Heart right ventricle (tissue), 16 donors: ENCODE results near the gene TCERG1L. TPM values are rescaled to one million over a fixed set of nuclear protein-coding genes. Genes with fewer than 3 reads are reported as not detected.

Source experiments
- ATAC-seq, 8 donors: fragments of 200-7000 bp; cut with Tn5 transposase; one replicate each; pipeline ENCODE4 v1.9.1; 2020; ENCODE audit warnings: mild to moderate bottlenecking in 8 of 8, moderate library complexity in 8 of 8, moderate number of reproducible peaks in 1 of 8
- DNase-seq, 2 donors: peaks; one replicate each; pipeline ENCODE4 v3.0.0-alpha.2; 2020
- H3K27ac ChIP-seq, 10 donors: fragments of 200-600 bp; sonication (generic) in 2 of 10; one replicate each; pipeline versions ENCODE4 v1.5.0 to v1.8.0; 2020 to 2022; ENCODE audit warnings: mild to moderate bottlenecking in 3 of 10
- H3K27me3 ChIP-seq, 7 donors: fragments of 200-600 bp; one replicate each; pipeline ENCODE4 v1.8.0; 2021 to 2022; ENCODE audit warnings: mild to moderate bottlenecking in 2 of 7
- H3K36me3 ChIP-seq, 9 donors: fragments of 200-600 bp; sonication (generic) in 1 of 9; one replicate each; pipeline versions ENCODE4 v1.5.0 to v1.8.0; 2020 to 2022; ENCODE audit warnings: mild to moderate bottlenecking in 2 of 9
- H3K4me1 ChIP-seq, 9 donors: fragments of 200-600 bp; sonication (generic) in 1 of 9; one replicate each; pipeline versions ENCODE4 v1.5.0 to v1.8.0; 2020 to 2022; ENCODE audit warnings: mild to moderate bottlenecking in 4 of 9
- H3K4me3 ChIP-seq, 10 donors: fragments of 200-600 bp; sonication (generic) in 2 of 10; one replicate each; pipeline versions ENCODE4 v1.5.0 to v1.8.0; 2020 to 2022; ENCODE audit warnings: mild to moderate bottlenecking in 7 of 10, moderate library complexity in 2 of 10
- H3K9me3 ChIP-seq, 11 donors: fragments of 200-600 bp in 10 of 11; sonication (generic) in 2 of 11; one replicate each; pipeline versions ENCODE4 v1.5.0 to v1.8.0; 2013 to 2022; ENCODE audit warnings: mild to moderate bottlenecking in 2 of 11, control low read depth in 1 of 11, moderate library complexity in 1 of 11
- WGBS, 2 donors: extraction: QIAGEN DNeasy Blood & Tissue Kit; methylation state at CpG; one replicate each; pipeline ENCODE4 v1.1.7; 2013; ENCODE audit warnings: inconsistent platforms in 1 of 2; 5-methylcytosine and 5-hydroxymethylcytosine counted together
- intact Hi-C, 10 donors: fragments of 100-400 bp; cut with DNase I; formaldehyde crosslinking; loops; one replicate each; pipeline versions ENCODE4 v1.11.1 to v1.14.2; 2022
- polyA plus RNA-seq, 2 donors: library from polyadenylated mRNA; stranded (reverse); fragments of 200-250 nt; gene quantifications; one replicate each; pipeline ENCODE4 v1.2.3, GENCODE V29; 2013
- total RNA-seq, 10 donors: library from RNA; stranded (reverse); fragmentation: NEBNext Ultra II Directional in 3 of 10; extraction: Animal tissue kit (Norgen Biotek cat#: 25700) in 3 of 10; gene quantifications; one replicate each; pipeline versions ENCODE4 v1.2.1 to v1.2.4, GENCODE V29; 2021 to 2023
- TF ChIP-seq, protein P1 (sequence below), 9 donors: fragments of 200-600 bp; sonication (generic) in 2 of 9; IDR thresholded peaks; one replicate each; pipeline versions ENCODE4 v1.5.0 to v1.8.0; 2021 to 2022; ENCODE audit warnings: antibody characterized with exemption in 9 of 9, mild to moderate bottlenecking in 5 of 9, moderate library complexity in 1 of 9
- donor health status: Arrhythmogenic right ventricular cardiomyopathy.
- donor health status: ischemic (EF 13 %, LVEDD 7.1; RV severe dilation, severe dysfunction).
- donor health status: healthy with polysubstance abuse.
- donor health status: DM: no; HTN: yes; CAD: no.
- donor health status: DM: no; HTN: no; CAD: no.
- donor health status: ischemic (EF 25% LVEDD 6.9; RV normal size, moderate dysfunction).
- donor health status: ischemic (EF 25% LVEDD 5.7; RV mildly dilated, moderate dysfunction).
- donor health status: healthy.
- donor health status: DM: yes; HTN: yes; CAD: no.
- donor health status: Ischemic cardiomyopathy.
- donor health status: ischemic (EF 35%, LVEDD 5.7; RV mildly dilated, moderate dysfunction).
- donor health status: nonischemic (EF 11% LVEDD 7.7; RV severe dilation, severe dysfunction).
- donor health status: DM: yes; HTN: yes; CAD: no.
- donor health status: PGD.
- donor health status: ischemic (EF 29% LVEDD 5.4; RV normal size, mild dysfunction).
- donor health status: nonischemic (EF 23%, LVEDD 6.1; RV moderate dilation, normal function).

Gene TCERG1L
- total and polyA plus RNA-seq, 12 donors: 0.09 TPM; not detected in 10

DNA sequence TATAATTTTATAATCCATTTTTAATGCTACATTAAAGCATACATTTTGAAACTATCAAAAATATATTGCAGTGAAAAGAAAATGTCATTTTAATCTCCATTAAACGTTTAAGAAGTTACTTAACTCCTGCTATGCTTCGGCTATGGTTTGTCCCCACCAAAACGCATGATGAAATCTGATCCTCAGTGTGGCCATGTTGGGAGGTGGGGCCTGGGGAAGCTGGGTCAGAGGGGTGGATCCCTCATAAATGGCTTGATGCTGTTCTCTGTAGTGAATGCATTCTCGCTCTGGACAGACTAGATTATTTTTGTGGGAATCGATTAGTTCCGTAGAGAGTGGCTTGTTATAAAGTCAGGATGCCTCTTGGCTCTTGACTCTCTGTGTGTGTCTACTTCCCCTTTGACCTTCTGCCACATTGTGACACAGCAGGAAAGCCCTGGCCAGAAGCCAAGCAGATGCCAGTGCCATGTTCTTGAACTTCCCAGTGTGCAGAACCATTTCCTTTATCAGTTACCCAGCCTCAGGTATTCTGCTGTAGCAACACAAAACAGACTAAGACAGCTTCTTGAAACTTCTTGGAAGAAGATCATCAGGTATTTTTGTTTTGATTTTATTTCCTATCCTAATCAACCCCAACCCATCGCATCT is 77.8 kb downstream of the TCERG1L start:
- no peak overlapping the region for H3K4me3 ChIP-seq
- no peaks in the 10 kb centered on the region for H3K36me3 ChIP-seq
- peaks cover 0 to 11% (median 0%) of the 10 kb centered on the region in 11 donors for H3K9me3 ChIP-seq
- no peak overlapping the region for H3K27ac ChIP-seq
- 64 to 72% methylated on average over 7 of the region's 7 CpGs for WGBS, 2 donors
- intact Hi-C loops: no loop called here
- TF ChIP-seq, protein P1, sequence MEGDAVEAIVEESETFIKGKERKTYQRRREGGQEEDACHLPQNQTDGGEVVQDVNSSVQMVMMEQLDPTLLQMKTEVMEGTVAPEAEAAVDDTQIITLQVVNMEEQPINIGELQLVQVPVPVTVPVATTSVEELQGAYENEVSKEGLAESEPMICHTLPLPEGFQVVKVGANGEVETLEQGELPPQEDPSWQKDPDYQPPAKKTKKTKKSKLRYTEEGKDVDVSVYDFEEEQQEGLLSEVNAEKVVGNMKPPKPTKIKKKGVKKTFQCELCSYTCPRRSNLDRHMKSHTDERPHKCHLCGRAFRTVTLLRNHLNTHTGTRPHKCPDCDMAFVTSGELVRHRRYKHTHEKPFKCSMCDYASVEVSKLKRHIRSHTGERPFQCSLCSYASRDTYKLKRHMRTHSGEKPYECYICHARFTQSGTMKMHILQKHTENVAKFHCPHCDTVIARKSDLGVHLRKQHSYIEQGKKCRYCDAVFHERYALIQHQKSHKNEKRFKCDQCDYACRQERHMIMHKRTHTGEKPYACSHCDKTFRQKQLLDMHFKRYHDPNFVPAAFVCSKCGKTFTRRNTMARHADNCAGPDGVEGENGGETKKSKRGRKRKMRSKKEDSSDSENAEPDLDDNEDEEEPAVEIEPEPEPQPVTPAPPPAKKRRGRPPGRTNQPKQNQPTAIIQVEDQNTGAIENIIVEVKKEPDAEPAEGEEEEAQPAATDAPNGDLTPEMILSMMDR (IDR thresholded peaks at IDR 0.05): no peak
- H3K27me3 ChIP-seq: peaks cover 3 to 32% (median 18%) of the 10 kb centered on the region in 7 donors
- DNase-seq (no peak), ATAC-seq (no peak)
- no peaks in the 10 kb centered on the region for H3K4me1 ChIP-seq

DNA sequence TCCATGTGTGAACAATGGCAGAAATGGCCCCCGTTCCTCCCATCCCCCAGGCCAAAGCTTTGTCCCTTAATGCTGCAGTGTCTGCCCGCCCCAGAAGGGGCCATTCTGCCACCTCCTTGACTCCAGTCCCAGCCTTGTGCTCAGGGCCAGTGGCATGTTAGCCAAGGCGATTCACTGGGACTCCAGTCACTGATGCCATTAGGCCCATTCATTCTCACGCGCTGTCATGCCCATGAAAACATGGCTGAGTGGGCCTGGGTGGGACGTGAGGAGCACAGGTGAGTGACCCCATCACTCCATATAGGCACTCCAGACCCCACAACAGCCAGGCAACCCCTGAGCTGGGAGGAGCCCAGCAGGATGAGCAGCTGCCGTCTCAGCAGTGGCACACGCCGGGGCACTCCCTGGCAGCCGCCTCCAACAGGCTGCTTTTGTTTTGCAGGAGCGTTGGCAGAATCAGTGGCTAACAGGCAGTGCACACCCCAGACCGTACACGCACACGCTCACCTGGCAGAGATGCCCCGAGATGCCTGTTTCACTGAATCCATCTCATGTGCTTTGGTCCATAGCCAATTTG is 79.5 kb downstream of the TCERG1L start:
- TF ChIP-seq, protein P1 (IDR thresholded peaks at IDR 0.05): no peak
- intact Hi-C loops: no loop called here
- H3K27me3 ChIP-seq: peaks cover 0 to 21% (median 11%) of the 10 kb centered on the region in 7 donors
- DNase-seq (no peak), ATAC-seq (no peak)
- WGBS, 2 donors: 77 to 80% methylated on average over 15 of the region's 15 CpGs
- peaks cover 0 to 11% (median 0%) of the 10 kb centered on the region in 11 donors for H3K9me3 ChIP-seq
- H3K4me3 ChIP-seq: no peak overlapping the region
- no peak overlapping the region for H3K27ac ChIP-seq
- H3K36me3 ChIP-seq: no peaks in the 10 kb centered on the region
- no peaks in the 10 kb centered on the region for H3K4me1 ChIP-seq

DNA sequence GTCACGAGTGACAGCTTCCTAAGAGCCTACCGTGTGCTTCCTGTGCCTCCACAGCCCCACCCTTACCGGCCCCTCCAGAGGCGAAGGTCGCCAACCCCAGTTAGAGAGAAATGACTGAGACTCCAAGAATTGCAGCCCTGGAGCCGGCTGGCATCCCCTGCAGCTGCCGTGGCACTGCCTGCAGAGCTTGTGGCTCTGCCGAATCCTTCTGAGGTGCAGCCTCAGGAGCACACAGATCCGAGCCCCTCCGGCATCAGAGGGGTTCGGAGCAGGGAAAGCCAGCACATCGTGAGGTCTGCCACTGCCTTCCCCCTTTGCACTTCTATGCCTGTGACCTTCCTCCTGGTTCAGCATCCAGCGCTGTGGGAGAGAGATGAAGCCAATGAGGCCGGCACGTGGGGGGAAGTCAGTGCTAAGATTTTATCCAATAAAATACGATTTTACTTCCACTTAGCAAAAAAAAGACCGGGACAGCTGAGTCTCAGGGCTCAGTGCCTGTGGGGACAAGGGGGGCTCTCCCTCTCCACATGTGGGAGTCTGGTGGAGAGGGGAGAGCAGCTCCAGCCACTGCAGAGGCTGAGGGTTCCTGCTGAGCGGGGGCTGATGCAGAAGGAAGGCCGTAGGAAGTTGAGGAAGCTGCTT is 80.1 kb downstream of the TCERG1L start:
- TF ChIP-seq, protein P1 (IDR thresholded peaks at IDR 0.05): no peak
- Histone ChIP-seq H3K27me3 (peaks cover 0 to 16% (median 6%) of the 10 kb centered on the region in 7 donors), H3K4me1 (no peaks in the 10 kb centered on the region), H3K36me3 (no peaks in the 10 kb centered on the region), H3K27ac (no peak overlapping the region), H3K9me3 (peaks cover 0 to 11% (median 0%) of the 10 kb centered on the region in 11 donors), H3K4me3 (no peak overlapping the region)
- 60 to 67% methylated on average over 19 of the region's 19 CpGs for WGBS, 2 donors
- DNase-seq (no peak), ATAC-seq (no peak)
- intact Hi-C loops: no loop called here

DNA sequence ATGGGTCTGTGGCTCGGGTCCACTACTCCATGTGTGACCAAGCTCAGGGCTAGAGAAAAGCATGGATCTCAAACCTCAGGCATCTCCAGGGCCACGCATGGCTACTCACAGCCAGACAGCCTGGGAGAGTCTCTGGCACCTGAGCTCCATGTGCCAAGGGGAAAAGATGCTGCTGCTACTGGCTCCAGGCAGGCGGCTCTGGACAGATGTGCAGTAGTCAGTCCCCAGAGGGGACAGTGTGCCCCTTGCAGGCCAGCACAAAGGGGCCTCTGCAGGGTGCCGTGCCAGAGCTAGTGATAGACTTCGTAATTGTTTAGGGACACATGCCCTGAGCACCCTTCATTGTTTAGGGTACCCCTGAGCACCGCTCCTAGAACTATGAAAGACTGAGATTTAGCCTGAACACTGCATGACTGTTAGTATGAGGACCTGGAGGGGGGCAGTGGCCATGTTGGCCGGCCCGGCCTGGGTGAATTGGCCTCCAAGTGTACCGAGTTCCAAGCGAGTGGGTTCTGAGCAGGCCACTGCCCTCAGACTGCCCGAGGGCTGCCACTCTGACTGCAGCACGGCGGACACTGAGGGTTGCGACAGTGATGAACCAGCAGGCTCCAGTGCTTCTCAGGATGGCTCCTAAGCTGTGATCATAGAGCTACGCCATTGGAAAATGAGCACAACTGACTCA is 80.7 kb downstream of the TCERG1L start:
- Histone ChIP-seq H3K27me3 (peaks cover 0 to 14% (median 6%) of the 10 kb centered on the region in 7 donors), H3K4me3 (no peak overlapping the region), H3K4me1 (no peaks in the 10 kb centered on the region), H3K9me3 (peaks cover 0 to 11% (median 0%) of the 10 kb centered on the region in 11 donors), H3K36me3 (no peaks in the 10 kb centered on the region), H3K27ac (no peak overlapping the region)
- intact Hi-C loops: no loop called here
- TF ChIP-seq, protein P1 (IDR thresholded peaks at IDR 0.05): no peak
- 89 to 90% methylated on average over 15 of the region's 15 CpGs for WGBS, 2 donors
- DNase-seq (no peak), ATAC-seq (no peak)
